Gastrocnemius medialis (tissue), 4 donors: Measurements from ENCODE around the gene GGT7. TPM values are rescaled to one million over a fixed set of nuclear protein-coding genes. Genes with fewer than 3 reads are reported as not detected.
A peak's percentile ranks its signal among the peaks of the same experiment; 100 is the strongest.

Source experiments
- ATAC-seq, 2 donors: fragments of 150-250 bp; one replicate each; pipeline ENCODE4 v1.9.1; 2016
- DNase-seq, 2 donors: peaks; one replicate each; pipeline ENCODE4 v3.0.0-alpha.2; 2019
- H3K27ac ChIP-seq, 4 donors: fragments of 200-600 bp; sonication (generic); 1 replicate in 1 of 4; 2 replicates in 3 of 4; pipeline ENCODE4 v1.5.1; 2016 to 2018; ENCODE audit warnings: mild to moderate bottlenecking in 2 of 4, moderate library complexity in 1 of 4
- H3K27me3 ChIP-seq, 3 donors: fragments of 200-600 bp; sonication (generic) in 2 of 3; 1 replicate in 1 of 3; 2 replicates in 2 of 3; pipeline versions ENCODE4 v1.5.1 to v1.6.0; 2016 to 2019; ENCODE audit warnings: mild to moderate bottlenecking in 1 of 3, moderate library complexity in 1 of 3
- H3K36me3 ChIP-seq, 2 donors: fragments of 200-600 bp; sonication (generic) in 1 of 2; one replicate each; pipeline ENCODE4 v1.5.1; 2017 to 2018
- H3K4me1 ChIP-seq, 2 donors: fragments of 200-600 bp; sonication (generic) in 1 of 2; one replicate each; pipeline ENCODE4 v1.5.1; 2016 to 2017; ENCODE audit warnings: mild to moderate bottlenecking in 2 of 2
- H3K4me3 ChIP-seq, 4 donors: fragments of 200-600 bp; sonication (generic) in 3 of 4; 1 replicate in 1 of 4; 2 replicates in 3 of 4; pipeline ENCODE4 v1.5.1; 2016 to 2019; ENCODE audit warnings: mild to moderate bottlenecking in 2 of 4
- H3K9me3 ChIP-seq, 3 donors: fragments of 200-600 bp; sonication (generic) in 2 of 3; 1 replicate in 1 of 3; 2 replicates in 2 of 3; pipeline ENCODE4 v1.5.1; 2016 to 2019
- POLR2A ChIP-seq, 2 donors: fragments of 450-650 bp; IDR thresholded peaks; one replicate each; pipeline ENCODE4 v1.6.1; 2017; ENCODE audit warnings: antibody characterized with exemption in 2 of 2, mild to moderate bottlenecking in 2 of 2, moderate library complexity in 2 of 2
- in situ Hi-C, 4 donors: fragments of 200-750 bp; cut with MboI; loops; one replicate each; pipeline versions ENCODE4 v1.15.0 to v1.8.0; 2017; ENCODE audit warnings: low sequenced_read_pairs in 4 of 4
- intact Hi-C: fragments of 100-400 bp; cut with DNase I; formaldehyde crosslinking; loops from one replicate; pipeline ENCODE4 v1.15.1; 2023; ENCODE audit warnings: low total_unique reads
- total RNA-seq, 4 donors: library from RNA; depleted of rRNA; stranded (reverse); fragments of >200 nt; gene quantifications; one replicate each; pipeline versions ENCODE4 v1.1.0 to v1.2.3, GENCODE V29; 2016
- TF ChIP-seq, protein P1 (sequence below), 5 experiments: fragments of 450-650 bp in 3 of 5; fragments of 200-600 bp in 2 of 5; sonication (generic) in 2 of 5; IDR thresholded peaks in 4 of 5; conservative IDR thresholded peaks in 1 of 5; 1 replicate in 4 of 5; 2 replicates in 1 of 5; pipeline ENCODE4 v1.5.1; 2016 to 2019; ENCODE audit warnings: antibody characterized with exemption in 5 of 5, mild to moderate bottlenecking in 3 of 5, moderate library complexity in 3 of 5

Gene GGT7
- total RNA-seq, 4 donors from 2014 or later = 11.4 to 54.2 (median 15.4) TPM

DNA sequence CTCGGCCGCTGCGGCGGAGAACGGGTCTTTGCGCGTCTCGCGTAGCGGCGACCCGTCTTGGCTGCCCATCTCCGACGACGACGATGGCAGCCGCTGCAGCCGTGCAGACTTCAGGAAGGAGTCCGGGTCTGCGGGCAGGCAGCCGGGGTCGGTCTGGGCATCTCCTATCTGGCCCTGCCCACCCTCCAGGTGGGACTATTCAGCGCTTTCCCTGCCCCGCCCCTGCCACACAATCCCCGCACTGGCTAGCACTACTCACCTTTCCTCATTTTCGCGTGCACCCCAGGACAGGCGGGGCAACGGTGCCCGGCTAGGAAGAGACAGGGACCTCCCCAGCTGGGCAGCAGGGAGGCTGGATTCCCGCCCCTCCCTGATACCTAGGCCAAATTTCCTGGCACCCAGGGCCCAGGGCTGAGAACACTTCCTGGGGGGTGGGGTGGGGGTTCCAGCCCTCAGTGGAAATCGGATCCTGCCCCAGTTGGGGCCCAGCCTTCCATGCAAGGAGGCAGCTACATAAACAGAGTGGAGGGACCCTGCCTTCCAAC is 9.2 kb downstream of the GGT7 start:
- peak overlapping the region; percentile 50 to 82 (median 72) for H3K27ac ChIP-seq
- TF ChIP-seq, protein P1, sequence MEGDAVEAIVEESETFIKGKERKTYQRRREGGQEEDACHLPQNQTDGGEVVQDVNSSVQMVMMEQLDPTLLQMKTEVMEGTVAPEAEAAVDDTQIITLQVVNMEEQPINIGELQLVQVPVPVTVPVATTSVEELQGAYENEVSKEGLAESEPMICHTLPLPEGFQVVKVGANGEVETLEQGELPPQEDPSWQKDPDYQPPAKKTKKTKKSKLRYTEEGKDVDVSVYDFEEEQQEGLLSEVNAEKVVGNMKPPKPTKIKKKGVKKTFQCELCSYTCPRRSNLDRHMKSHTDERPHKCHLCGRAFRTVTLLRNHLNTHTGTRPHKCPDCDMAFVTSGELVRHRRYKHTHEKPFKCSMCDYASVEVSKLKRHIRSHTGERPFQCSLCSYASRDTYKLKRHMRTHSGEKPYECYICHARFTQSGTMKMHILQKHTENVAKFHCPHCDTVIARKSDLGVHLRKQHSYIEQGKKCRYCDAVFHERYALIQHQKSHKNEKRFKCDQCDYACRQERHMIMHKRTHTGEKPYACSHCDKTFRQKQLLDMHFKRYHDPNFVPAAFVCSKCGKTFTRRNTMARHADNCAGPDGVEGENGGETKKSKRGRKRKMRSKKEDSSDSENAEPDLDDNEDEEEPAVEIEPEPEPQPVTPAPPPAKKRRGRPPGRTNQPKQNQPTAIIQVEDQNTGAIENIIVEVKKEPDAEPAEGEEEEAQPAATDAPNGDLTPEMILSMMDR (IDR thresholded peaks at IDR 0.05 in 4 of 5, conservative IDR thresholded peaks at IDR 0.05 in 1 of 5) = no peak
- TF ChIP-seq POLR2A (IDR thresholded peaks at IDR 0.05) = no peak
- H3K9me3 ChIP-seq = no peaks in the 10 kb centered on the region
- peaks cover 23 to 39% of the 10 kb centered on the region in 2 donors for H3K4me1 ChIP-seq
- no peaks in the 10 kb centered on the region for H3K27me3 ChIP-seq
- intact Hi-C loops = no loop called here
- in situ Hi-C loops = loop anchor here in 1 of 4 donors (25.0 kb wide), 1 partner anchor 224 kb away; the partner anchor contains the start of gene TRPC4AP
- H3K4me3 ChIP-seq = peak overlapping the region; percentile 18 to 28 (median 22)
- peak in 1 of 2 donors; percentile 56 for DNase-seq
- ATAC-seq = peak in 1 of 2 donors; percentile 9
- H3K36me3 ChIP-seq = peaks cover 0 to 3% of the 10 kb centered on the region in 2 donors

DNA sequence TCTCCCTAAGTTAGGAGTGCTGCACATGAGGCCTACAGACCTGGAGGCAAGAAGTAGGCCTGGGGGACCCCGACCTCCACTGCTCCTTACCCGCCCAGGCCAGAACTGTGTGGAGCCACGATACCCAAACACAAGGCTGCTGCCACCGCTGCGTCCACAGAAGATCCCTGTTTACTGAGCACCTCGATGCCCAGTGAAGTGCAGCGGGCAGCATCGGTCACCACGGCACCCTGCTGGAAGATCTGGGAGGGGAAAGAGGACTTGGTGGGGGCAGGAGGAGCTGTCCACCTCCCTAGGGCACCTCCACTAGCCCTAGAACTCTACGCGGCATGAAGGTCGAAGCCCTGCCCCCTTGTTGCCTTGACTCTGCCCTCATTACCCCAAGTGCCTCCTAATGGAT is 9.9 kb downstream of the GGT7 start:
- ATAC-seq (peak; percentile 24 to 43), DNase-seq (no peak)
- Histone ChIP-seq H3K36me3 (peaks cover 0 to 7% of the 10 kb centered on the region in 2 donors), H3K27ac (peak overlapping the region; percentile 50 to 82 (median 72)), H3K4me3 (peak overlapping the region; percentile 18 to 28 (median 22)), H3K27me3 (no peaks in the 10 kb centered on the region), H3K9me3 (no peaks in the 10 kb centered on the region), H3K4me1 (peaks cover 23 to 39% of the 10 kb centered on the region in 2 donors)
- in situ Hi-C loops (loop anchor here in 1 of 4 donors (25.0 kb wide), 1 partner anchor 225 kb away; the partner anchor contains the start of gene TRPC4AP), intact Hi-C loops (no loop called here)
- no peak for TF ChIP-seq POLR2A (IDR thresholded peaks at IDR 0.05)
- TF ChIP-seq, protein P1 (IDR thresholded peaks at IDR 0.05 in 4 of 5, conservative IDR thresholded peaks at IDR 0.05 in 1 of 5) = no peak

DNA sequence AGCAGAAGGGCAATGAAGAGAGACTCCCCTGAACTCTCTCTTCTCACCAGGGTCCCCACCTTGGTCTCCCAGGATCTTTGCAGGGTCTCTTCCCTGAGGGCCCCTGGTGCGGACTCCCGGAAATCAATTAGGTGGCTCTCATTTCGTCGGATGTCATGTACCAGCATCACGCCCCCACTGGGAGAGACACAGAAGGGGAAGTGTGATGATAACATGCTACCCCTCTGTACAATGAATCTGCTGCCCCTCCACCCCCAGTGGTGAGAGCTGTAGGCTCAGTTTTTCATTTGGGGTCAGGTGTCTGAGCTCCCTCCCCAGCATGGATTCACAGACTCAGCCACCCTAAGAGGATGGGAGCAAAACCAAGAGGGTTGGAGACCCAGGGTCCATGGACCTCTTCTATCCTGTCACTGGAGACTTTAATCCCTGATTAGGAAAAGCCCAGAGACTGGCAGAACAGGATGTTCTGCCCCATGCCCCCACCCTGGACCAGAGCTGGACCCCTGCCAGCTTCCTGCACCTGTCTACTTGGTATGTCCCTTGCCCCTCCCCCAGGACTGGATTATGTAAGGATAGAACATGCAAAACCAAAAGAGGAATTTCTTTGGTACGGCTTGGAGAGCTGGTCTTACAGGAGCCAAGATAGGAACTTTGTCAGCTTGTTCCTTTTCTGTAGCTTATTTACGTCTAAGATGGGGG is 11.1 kb downstream of the GGT7 start:
- in situ Hi-C loops (loop anchor here in 1 of 4 donors (25.0 kb wide), 1 partner anchor 226 kb away; the partner anchor contains the start of gene TRPC4AP), intact Hi-C loops (no loop called here)
- TF ChIP-seq POLR2A (IDR thresholded peaks at IDR 0.05) = no peak
- TF ChIP-seq, protein P1 (IDR thresholded peaks at IDR 0.05 in 4 of 5, conservative IDR thresholded peaks at IDR 0.05 in 1 of 5) = no peak
- peak overlapping the region; percentile 50 to 82 (median 72) for H3K27ac ChIP-seq
- ATAC-seq = peak; percentile 51 to 74
- peak overlapping the region in 2 of 4 donors; percentile 20 to 28 for H3K4me3 ChIP-seq
- no peaks in the 10 kb centered on the region for H3K9me3 ChIP-seq
- H3K36me3 ChIP-seq = peaks cover 0 to 7% of the 10 kb centered on the region in 2 donors
- peak; percentile 74 to 93 for DNase-seq
- no peaks in the 10 kb centered on the region for H3K27me3 ChIP-seq
- peaks cover 23 to 39% of the 10 kb centered on the region in 2 donors for H3K4me1 ChIP-seq

DNA sequence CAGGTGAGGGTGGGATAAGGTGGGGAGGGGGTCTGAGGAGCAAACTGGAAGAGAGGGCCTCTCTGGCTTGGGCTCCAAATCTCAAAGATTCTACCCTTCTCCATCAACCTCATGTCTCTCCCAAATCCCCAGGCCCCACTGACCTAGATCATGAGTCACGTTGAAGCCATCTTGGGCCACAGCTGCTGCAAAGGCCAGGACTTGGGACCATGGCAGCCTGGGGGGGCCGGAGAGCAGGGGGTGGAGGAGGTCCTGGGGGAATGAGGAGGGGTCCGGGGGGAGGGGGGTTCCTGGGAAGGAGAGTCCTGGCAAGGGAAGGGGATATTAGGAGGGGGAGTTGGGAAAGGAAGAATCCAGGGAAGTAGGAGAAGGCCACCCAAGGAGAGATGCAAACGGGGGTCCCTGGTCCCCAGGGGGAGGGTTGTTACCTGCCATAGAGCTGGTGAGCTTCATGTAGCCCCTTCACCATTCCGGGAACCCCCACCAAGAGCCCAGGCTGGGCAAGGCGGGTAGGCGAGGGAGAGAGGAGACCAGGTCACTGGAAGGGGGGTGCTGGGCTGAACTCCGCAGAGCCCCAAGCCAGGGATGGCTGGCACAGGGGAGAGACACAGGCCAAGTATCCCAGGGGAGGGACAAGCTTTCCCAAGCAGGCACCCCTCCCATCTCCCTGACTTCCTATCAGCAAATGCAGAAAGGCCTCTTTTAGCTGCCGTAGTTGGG is 12.7 kb downstream of the GGT7 start:
- in situ Hi-C loops = loop anchor here in 1 of 4 donors (25.0 kb wide), 1 partner anchor 227 kb away; the partner anchor contains the start of gene TRPC4AP
- no peaks in the 10 kb centered on the region for H3K27me3 ChIP-seq
- peak overlapping the region in 3 of 4 donors; percentile 71 to 82 (median 73) for H3K27ac ChIP-seq

More for the DNA sequence above, 12.7 kb downstream of the GGT7 start:
- no peak for DNase-seq
- no peaks in the 10 kb centered on the region for H3K9me3 ChIP-seq
- H3K4me1 ChIP-seq = peaks cover 23 to 38% of the 10 kb centered on the region in 2 donors
- intact Hi-C loops = no loop called here
- ATAC-seq = no peak
- peaks cover 0 to 10% of the 10 kb centered on the region in 2 donors for H3K36me3 ChIP-seq
- H3K4me3 ChIP-seq = no peak overlapping the region
- no peak for TF ChIP-seq POLR2A (IDR thresholded peaks at IDR 0.05)
- TF ChIP-seq, protein P1 (IDR thresholded peaks at IDR 0.05 in 4 of 5, conservative IDR thresholded peaks at IDR 0.05 in 1 of 5) = no peak
